ENCODE results near the gene RFPL1. TPM values are rescaled to one million over a fixed set of nuclear protein-coding genes. Genes with fewer than 3 reads are reported as not detected.

Gene RFPL1
- total and polyA plus RNA-seq, 2 of the 13 experiments (the other 11 are each of a cell fraction or from before 2014, with no cell fraction given) = not detected

DNA sequence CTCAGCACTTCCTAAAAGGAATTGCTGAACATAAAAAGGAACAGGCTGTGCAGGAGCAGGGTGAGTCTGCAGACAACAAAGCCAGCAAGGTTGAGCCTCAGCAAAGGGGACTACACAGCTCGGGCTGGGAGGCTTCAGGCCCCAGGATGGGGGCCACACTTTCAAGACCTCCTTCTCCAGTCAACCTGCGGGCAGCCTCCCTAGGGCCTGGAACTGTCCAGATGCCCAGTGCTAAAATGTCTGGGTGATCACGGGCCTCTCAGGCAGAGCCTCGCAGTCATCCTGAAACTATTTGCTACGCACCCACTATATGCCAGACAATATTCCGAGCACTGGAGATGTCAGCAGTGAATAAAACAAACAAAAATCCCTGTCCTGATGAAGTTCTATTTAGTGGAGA lies 37.7 kb downstream of the RFPL1 start:
- Histone ChIP-seq H4K20me1 (ENCODE audit: insufficient read depth, low read length) (peaks cover 7% of the 10 kb centered on the region; the same call in 1 of the 2 replicates), H3K9ac (ENCODE audit: insufficient read depth, low read depth, low read length) (no peak overlapping the region), H2AFZ (ENCODE audit: low read length) (no peak overlapping the region), H3K27me3 (ENCODE audit: control insufficient read depth in 1 of 2, insufficient read depth in 2 of 2, low read length in 2 of 2) (peaks cover 11 to 55% of the 10 kb centered on the region in 2 experiments), H3K4me2 (ENCODE audit: low read depth, low read length) (no peak overlapping the region), H3K36me3 (replicated peaks in 1 of 2; ENCODE audit: control insufficient read depth in 1 of 2, insufficient read depth in 2 of 2, low read length in 2 of 2) (no peaks in the 10 kb centered on the region), H3K4me1 (ENCODE audit: insufficient read depth, low read length) (peaks cover 5% of the 10 kb centered on the region; the same call in 1 of the 2 replicates), H3K9me3 (ENCODE audit: low read length) (no peaks in the 10 kb centered on the region), H3K4me3 (replicated peaks in 1 of 3; ENCODE audit: insufficient read depth in 1 of 3, low read depth in 2 of 3, low read length in 3 of 3) (no peak overlapping the region), H3K27ac (ENCODE audit: extremely low read length, insufficient read depth, low read length) (no peak overlapping the region), H3K79me2 (ENCODE audit: insufficient read depth, low read length) (no peaks in the 10 kb centered on the region)
- ATAC-seq (no peak), FAIRE-seq (no peak), DNase-seq (ENCODE audit: low spot score) (no peak)
- ChIA-PET CTCF (ENCODE audit: low intra/inter-chr PET ratio, low total read pairs) (no interaction called here), POLR2A (no interaction called here)
- intact Hi-C loops (cut with micrococcal nuclease; ENCODE audit: unreplicated experiment) (no loop called here), in situ Hi-C loops (cut with HindIII; ENCODE audit: extremely low pct_ligation_motif_present, low pct_unique_long_range_greater_than_20kb) (no loop called here)
- BruUV-seq (replicated peaks) = no TSS peak
- TF ChIP-seq, protein P1, sequence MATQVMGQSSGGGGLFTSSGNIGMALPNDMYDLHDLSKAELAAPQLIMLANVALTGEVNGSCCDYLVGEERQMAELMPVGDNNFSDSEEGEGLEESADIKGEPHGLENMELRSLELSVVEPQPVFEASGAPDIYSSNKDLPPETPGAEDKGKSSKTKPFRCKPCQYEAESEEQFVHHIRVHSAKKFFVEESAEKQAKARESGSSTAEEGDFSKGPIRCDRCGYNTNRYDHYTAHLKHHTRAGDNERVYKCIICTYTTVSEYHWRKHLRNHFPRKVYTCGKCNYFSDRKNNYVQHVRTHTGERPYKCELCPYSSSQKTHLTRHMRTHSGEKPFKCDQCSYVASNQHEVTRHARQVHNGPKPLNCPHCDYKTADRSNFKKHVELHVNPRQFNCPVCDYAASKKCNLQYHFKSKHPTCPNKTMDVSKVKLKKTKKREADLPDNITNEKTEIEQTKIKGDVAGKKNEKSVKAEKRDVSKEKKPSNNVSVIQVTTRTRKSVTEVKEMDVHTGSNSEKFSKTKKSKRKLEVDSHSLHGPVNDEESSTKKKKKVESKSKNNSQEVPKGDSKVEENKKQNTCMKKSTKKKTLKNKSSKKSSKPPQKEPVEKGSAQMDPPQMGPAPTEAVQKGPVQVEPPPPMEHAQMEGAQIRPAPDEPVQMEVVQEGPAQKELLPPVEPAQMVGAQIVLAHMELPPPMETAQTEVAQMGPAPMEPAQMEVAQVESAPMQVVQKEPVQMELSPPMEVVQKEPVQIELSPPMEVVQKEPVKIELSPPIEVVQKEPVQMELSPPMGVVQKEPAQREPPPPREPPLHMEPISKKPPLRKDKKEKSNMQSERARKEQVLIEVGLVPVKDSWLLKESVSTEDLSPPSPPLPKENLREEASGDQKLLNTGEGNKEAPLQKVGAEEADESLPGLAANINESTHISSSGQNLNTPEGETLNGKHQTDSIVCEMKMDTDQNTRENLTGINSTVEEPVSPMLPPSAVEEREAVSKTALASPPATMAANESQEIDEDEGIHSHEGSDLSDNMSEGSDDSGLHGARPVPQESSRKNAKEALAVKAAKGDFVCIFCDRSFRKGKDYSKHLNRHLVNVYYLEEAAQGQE (IDR thresholded peaks at IDR 0.05; ENCODE audit: borderline replicate concordance in 1 of 2, low read depth in 1 of 2, low read length in 2 of 2) = peak; percentile 35 to 87
- TF ChIP-seq NFIC (IDR thresholded peaks at IDR 0.05; ENCODE audit: low read length) (no peak), MIER2 (CRISPR knock-in tag; IDR thresholded peaks at IDR 0.05) (peak; percentile 80)
- WGBS (ENCODE audit: low lambda C conversion rate) = 26% methylated on average over 5 of the region's 6 CpGs

DNA sequence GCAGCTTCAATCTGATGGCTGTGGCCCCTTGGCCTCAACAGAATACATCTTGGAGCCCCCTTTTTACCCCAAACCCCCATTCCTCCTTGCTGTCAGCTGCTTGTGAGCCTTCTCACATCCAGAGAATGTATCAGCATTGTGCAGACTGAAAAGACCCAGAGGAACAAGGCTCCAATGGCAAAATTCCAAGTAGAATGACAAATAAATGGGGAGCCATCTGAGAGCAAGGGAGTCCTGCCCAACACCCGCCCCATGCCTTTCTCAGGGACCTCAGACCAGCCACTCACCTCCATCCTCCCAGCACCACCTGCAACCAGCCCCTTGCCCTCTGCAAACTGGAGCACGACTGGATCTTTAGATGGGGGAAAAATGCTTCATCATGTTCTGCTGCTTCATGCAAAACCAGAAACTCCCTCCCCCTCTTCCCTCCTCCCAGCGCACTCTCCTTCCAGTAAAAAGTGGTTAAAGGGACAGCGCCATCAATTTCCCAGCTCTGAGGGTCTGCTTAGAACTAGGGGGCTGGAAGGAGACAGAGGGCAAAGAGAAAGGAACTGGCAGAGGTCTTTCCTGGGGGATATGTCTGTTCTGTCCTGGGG lies 39.4 kb downstream of the RFPL1 start:
- no TSS peak for BruUV-seq (replicated peaks)
- intact Hi-C loops (cut with micrococcal nuclease; ENCODE audit: unreplicated experiment) = no loop called here

More for the DNA sequence above, 39.4 kb downstream of the RFPL1 start:
- H4K20me1 ChIP-seq (ENCODE audit: insufficient read depth, low read length) = peaks cover 7% of the 10 kb centered on the region; the same call in 1 of the 2 replicates
- H3K9ac ChIP-seq (ENCODE audit: insufficient read depth, low read depth, low read length) = no peak overlapping the region
- FAIRE-seq (no peak), ATAC-seq (no peak), DNase-seq (ENCODE audit: low spot score) (no peak)
- no peaks in the 10 kb centered on the region for H3K36me3 ChIP-seq (replicated peaks in 1 of 2; ENCODE audit: control insufficient read depth in 1 of 2, insufficient read depth in 2 of 2, low read length in 2 of 2)
- no peaks in the 10 kb centered on the region for H3K9me3 ChIP-seq (ENCODE audit: low read length)
- H3K27ac ChIP-seq (ENCODE audit: extremely low read length, insufficient read depth, low read length) = no peak overlapping the region
- CTCF ChIA-PET (ENCODE audit: low intra/inter-chr PET ratio, low total read pairs) = no interaction called here
- no peak overlapping the region for H3K4me2 ChIP-seq (ENCODE audit: low read depth, low read length)
- H3K4me1 ChIP-seq (ENCODE audit: insufficient read depth, low read length) = peaks cover 19% of the 10 kb centered on the region
- TF ChIP-seq ZFP82 (CRISPR knock-in tag; IDR thresholded peaks at IDR 0.05; ENCODE audit: borderline replicate concordance) = no peak
- TF ChIP-seq ZNF224 (CRISPR knock-in tag; IDR thresholded peaks at IDR 0.05) = no peak
- TF ChIP-seq ZNF563 (CRISPR knock-in tag; IDR thresholded peaks at IDR 0.05) = no peak
- no peak for TF ChIP-seq ZNF143 (CRISPR knock-in tag; IDR thresholded peaks at IDR 0.05)
- TF ChIP-seq TEAD2 (CRISPR knock-in tag; IDR thresholded peaks at IDR 0.05) = no peak
- TF ChIP-seq BORCS8-MEF2B (CRISPR knock-in tag; IDR thresholded peaks at IDR 0.05) = no peak
- no peak for TF ChIP-seq TCF7L2 (IDR thresholded peaks at IDR 0.05; ENCODE audit: low read depth, low read length)
- TF ChIP-seq, protein P2, sequence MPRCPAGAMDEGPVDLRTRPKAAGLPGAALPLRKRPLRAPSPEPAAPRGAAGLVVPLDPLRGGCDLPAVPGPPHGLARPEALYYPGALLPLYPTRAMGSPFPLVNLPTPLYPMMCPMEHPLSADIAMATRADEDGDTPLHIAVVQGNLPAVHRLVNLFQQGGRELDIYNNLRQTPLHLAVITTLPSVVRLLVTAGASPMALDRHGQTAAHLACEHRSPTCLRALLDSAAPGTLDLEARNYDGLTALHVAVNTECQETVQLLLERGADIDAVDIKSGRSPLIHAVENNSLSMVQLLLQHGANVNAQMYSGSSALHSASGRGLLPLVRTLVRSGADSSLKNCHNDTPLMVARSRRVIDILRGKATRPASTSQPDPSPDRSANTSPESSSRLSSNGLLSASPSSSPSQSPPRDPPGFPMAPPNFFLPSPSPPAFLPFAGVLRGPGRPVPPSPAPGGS (CRISPR knock-in tag; IDR thresholded peaks at IDR 0.05) = no peak
- TF ChIP-seq ZFX (CRISPR knock-in tag; IDR thresholded peaks at IDR 0.05; ENCODE audit: low read depth) = no peak
- no peak for TF ChIP-seq ZNF260 (CRISPR knock-in tag; IDR thresholded peaks at IDR 0.05; ENCODE audit: borderline replicate concordance, low read depth)
- no peak for TF ChIP-seq ZNF75D (CRISPR knock-in tag; IDR thresholded peaks at IDR 0.05; ENCODE audit: borderline replicate concordance)
- no peaks in the 10 kb centered on the region for H3K79me2 ChIP-seq (ENCODE audit: insufficient read depth, low read length)
- WGBS (ENCODE audit: low lambda C conversion rate) = 12% methylated on average over 4 of the region's 4 CpGs
- in situ Hi-C loops (cut with HindIII; ENCODE audit: extremely low pct_ligation_motif_present, low pct_unique_long_range_greater_than_20kb) = no loop called here
- no peak overlapping the region for H2AFZ ChIP-seq (ENCODE audit: low read length)
- POLR2A ChIA-PET = no interaction called here
- no peak overlapping the region for H3K4me3 ChIP-seq (replicated peaks in 1 of 3; ENCODE audit: insufficient read depth in 1 of 3, low read depth in 2 of 3, low read length in 3 of 3)
- peaks cover 11 to 49% of the 10 kb centered on the region in 2 experiments for H3K27me3 ChIP-seq (ENCODE audit: control insufficient read depth in 1 of 2, insufficient read depth in 2 of 2, low read length in 2 of 2)
